Dedifferentiated amniotic fluid mesenchymal stem cell (primary cell): ENCODE measurements around the gene SLC35E1.
"Not testable (repeated sequence)": the region's sequence is repeated elsewhere in the genome, so short reads cannot be mapped to it uniquely, and the experiment has no call there.

Experiments
- DNase-seq: peaks from one replicate; pipeline ENCODE4 v3.0.0-alpha.2; 2016; ENCODE audit errors: extremely low spot score

Gene SLC35E1

DNA sequence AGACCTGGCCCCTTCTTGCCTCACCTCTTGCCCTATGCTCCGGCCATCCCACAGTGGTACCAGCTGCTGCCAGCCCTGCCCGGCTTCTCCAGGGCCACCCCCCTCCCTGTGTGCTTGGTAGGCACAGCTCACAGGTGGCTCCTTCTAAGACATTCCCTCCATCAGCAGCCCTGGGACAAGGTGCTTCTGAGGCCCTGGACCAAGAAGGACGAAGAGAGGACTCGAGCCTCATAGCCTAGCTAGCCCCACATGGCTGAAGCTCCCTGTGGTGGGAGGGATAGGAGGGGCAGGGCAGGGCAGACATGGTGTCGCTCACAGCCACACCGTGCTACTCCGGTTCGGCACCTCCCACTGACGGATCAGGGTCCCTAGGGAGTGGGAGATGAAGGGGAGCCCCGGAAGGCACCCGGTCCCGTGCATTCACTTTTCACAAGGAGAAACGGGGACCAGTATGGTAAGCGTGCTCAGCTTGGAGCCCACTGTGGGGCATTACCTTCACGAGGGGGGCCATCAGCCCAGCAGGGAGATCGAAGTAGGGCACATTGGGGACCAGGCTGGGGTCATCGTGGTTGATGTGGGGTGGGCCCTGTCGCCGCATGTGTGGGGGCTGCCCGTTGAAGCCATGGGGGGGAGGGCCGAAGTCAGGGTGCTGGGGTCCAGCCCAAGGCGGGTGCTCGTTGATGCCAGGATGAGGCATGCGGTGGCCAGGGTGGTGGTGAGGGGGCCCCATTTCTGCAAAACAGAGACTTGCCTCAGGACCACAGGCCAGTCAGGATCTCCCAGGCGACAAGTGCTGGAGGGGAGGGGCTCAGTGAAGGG, 49.4 kb downstream of the SLC35E1 start:
- DNase-seq = no peak

GRCh38 chr19:16521715-16522289, 50.4 kb downstream of the SLC35E1 start:
- no peak for DNase-seq

GRCh38 chr19:16520986-16521624, 51.1 kb downstream of the SLC35E1 start:
- no peak for DNase-seq

- DNase-seq = no peak
Measured at GRCh38 chr19:16520074-16520973, 51.9 kb downstream of the SLC35E1 start.

- no peak for DNase-seq
Measured at GRCh38 chr19:16519230-16519687, 53.0 kb downstream of the SLC35E1 start.

GRCh38 chr19:16518483-16519229, 53.6 kb downstream of the SLC35E1 start:
- DNase-seq = no peak

DNA sequence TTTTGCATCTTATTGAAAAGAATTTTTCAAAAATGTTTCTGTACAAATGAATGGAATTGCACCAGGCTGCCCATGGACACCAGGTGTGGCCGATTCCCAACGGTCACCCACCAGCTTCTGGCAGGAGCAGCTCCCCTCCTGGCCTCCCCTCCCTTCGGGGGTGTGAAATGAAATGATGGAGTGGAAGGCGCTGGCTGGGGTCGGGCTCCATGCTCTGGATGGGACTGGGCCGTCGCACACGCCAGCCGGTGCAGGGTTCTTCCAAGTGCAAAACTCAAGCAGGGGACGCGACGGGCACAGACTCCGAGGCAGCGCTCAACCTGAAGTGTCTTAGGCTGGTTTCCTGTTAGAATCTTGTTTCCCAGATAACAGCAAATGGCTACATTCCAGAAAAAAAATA, 54.2 kb downstream of the SLC35E1 start:
- DNase-seq = no peak

DNA sequence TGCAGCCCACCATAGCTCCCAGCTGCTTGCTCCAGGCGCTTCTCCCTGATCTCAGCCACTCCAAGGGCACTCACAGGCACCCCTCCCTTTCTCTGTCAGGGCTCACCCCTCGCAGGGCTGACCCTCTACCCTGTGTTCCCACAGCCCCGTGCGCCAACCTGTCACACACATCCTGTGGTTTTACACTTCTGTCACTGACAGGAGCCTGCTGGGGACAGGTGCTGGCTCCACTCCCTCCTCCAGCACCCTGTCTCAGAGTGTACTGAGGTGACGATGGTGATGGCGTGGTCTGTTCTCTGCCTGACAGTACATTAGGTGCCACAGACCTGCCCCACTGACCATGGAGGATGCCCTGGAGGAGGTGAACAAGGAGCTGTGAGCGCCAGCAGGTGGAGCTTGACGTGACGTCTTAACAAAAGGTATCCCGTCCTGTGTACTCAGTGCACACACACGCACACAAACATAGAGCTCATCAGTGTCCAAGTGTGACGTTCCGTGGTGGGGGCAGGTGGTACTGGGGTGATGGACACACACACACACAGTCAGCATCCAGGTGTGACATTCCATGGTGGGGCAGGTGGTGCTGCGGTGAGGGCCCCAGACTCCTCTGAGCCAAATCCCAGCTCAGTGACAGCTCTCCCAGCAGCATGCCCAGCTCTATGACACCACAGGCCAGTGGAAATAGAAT, 55.1 kb downstream of the SLC35E1 start:
- no peak for DNase-seq

DNA sequence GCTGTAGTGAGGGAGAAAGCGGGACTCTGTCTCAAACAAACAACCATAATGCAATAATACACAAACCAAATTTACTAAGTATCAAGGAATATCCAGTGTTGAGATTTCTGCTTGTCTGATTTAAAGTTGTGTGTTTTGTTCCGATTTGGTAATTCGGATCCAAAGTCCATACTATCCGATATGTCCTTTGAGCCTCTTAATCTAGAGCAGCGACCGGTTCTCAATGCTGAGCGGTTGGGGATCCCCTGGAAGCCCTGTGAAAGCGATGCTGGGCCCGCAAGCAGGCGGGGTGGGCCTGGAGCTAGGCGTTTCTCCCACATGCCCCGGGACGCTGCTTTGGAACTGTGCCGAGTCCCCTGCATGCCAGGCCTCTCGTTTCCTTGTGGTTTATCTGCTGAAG, 55.8 kb downstream of the SLC35E1 start:
- DNase-seq = no peak

GRCh38 chr19:16514383-16515019, 57.7 kb downstream of the SLC35E1 start:
- DNase-seq = no peak

GRCh38 chr19:16512611-16513010, 59.6 kb downstream of the SLC35E1 start:
- DNase-seq = not testable (repeated sequence)

DNA sequence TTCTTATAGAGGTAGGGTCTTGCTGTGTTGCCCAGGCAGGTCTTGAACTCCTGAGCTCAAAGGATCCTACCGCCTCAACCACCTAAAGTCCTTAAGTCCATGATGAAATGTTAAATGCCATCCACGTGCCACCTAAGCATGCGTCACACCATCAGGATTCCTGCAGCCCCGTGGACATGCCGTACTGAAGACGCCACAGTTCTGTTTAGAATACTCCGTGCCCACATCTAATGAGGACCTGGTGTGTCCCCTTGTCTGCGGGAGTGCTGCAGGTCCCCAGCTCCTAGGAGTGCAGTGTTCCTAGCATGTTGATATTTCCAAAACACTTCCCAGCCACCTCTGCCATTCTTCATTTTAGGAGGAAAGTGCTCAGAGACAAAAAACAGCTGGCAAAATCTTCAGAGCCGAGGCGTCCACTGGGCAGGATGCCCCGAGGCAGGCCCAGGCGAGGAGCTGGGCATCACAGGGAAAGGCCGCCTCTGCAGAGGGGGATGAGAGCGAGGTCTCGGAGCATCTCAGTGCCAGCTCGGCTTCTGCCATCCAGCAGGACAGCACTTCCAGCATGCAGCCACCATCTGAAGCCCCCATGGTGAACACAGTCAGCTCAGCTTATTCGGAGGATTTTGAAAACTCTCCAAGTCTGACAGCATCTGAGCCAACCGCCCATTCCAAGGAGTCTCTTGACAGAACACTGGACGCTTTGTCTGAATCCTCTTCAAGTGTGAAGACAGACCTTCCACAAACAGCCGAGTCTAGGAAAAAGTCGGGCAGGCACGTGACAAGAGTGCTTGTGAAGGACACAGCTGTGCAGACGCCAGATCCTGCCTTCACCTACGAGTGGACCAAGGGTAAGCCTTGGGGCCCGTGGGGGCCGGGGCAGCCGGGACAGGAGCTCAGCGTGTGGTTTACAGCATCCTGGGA, 62.8 kb downstream of the SLC35E1 start:
- DNase-seq = no peak

DNA sequence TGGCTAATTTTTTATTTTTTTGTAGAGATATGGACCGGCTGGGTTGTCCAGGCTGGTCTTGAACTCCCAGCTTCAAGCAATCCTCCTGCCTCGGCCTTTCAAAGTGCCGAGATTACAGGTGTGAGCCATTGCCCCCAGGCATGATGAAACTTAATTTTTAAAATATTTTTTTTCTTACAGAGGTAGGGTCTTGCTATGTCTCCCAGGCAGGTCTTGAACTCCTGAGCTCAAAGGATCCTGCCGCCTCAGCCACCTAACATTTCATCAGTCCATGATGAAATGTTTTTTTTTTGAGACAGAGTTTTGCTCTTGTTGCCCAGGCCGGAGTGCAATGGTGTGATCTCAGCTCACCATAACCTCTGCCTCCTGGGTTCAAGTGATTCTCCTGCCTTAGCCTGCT, 63.7 kb downstream of the SLC35E1 start:
- no peak for DNase-seq

DNA sequence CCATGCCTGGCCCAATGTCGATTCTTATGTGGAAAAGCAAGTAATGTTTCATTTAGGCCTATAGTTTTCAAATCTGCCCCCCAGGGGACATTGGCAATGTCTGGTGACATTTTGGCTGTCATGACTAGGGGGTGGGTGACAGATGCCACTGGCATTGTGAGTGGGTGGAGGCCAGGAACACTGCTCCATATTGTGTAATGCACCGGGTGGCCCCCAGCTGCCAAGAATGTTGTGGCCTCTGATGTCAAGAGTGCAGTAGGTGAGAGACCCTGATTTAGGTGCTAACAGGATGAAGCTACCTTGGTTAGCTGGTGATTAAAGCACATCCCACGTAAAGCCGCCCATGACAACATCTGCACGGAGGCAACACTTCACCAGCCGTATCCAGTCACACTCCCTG, 65.3 kb downstream of the SLC35E1 start:
- no peak for DNase-seq

DNA sequence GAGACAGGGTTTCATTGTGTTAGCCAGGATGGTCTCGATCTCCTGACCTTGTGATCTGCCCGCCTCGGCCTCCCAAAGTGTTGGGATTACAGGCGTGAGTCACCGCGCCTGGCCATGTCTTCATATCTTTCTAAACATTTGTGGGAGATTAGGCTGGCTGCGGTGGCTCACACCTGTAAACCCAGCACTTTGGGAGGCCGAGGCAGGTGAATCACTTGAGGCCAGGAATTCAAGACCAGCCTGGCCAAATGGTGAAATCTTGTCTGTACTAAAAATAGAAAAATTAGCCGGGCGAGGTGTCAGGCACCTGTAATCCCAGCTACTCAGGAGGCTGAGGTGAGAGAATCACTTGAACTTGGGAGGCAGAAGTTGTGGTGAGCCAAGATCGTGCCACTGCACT, 66.1 kb downstream of the SLC35E1 start:
- not testable (repeated sequence) for DNase-seq

- DNase-seq = no peak
Measured at GRCh38 chr19:16504271-16504670, 67.9 kb downstream of the SLC35E1 start.
